IMR-90 (cell line): ENCODE results near the gene NEK8. TPM values are rescaled to one million over a fixed set of nuclear protein-coding genes. Genes with fewer than 3 reads are reported as not detected.
"Not testable (repeated sequence)": the region's sequence is repeated elsewhere in the genome, so short reads cannot be mapped to it uniquely, and the experiment has no call there.

ENCODE experiments used
- ATAC-seq: fragments of 200-7000 bp; cut with Tn5 transposase; 2 replicates; pipeline ENCODE4 v1.9.1; 2020; ENCODE audit warnings: low read depth, mild to moderate bottlenecking, moderate library complexity
- BruUV-seq: library from RNA; stranded (reverse); fragments of 400-500 nt; replicated peaks from 2 replicates; lab custom pipeline; 2021; lab: Mats Ljungman, UMichigan
- CTCF ChIA-PET: fragments of 300-600 bp; formaldehyde crosslinking; extraction: SDS; loops from one replicate; lab custom pipeline; 2021; ENCODE audit warnings: antibody characterized with exemption; lab: Yijun Ruan, JAX
- POLR2A ChIA-PET: fragments of 300-600 bp; sonication (Branson Sonifier 250); formaldehyde crosslinking; loops from one replicate; lab custom pipeline; 2022; ENCODE audit warnings: antibody characterized with exemption; ENCODE audit not compliant: unreplicated experiment; lab: Charles Lee
- DNase-seq: peaks from one replicate; pipeline ENCODE4 v3.0.0; 2013
- H2AFZ ChIP-seq: replicated peaks from 2 replicates; pipeline ENCODE3; 2013; ENCODE audit warnings: low read length, mild to moderate bottlenecking; ENCODE audit not compliant: poor library complexity
- H2AK5ac ChIP-seq: 2 replicates; pipeline ENCODE4 v1.6.1; 2013; ENCODE audit warnings: low read depth, low read length, inconsistent platforms
- H2AK9ac ChIP-seq: replicated peaks from 2 replicates; pipeline ENCODE3; 2013; ENCODE audit warnings: mild to moderate bottlenecking, low read depth, low read length, moderate library complexity; ENCODE audit not compliant: poor library complexity
- H2BK120ac ChIP-seq: 2 replicates; pipeline ENCODE4 v1.6.1; 2013; ENCODE audit warnings: low read depth, low read length, inconsistent platforms
- H2BK15ac ChIP-seq: 3 replicates; pipeline ENCODE4 v1.6.1; 2013; ENCODE audit warnings: low read depth, low read length, inconsistent platforms
- H2BK20ac ChIP-seq: 2 replicates; pipeline ENCODE4 v1.6.1; 2013; ENCODE audit warnings: low read depth, mild to moderate bottlenecking, inconsistent platforms, low read length, moderate library complexity
- H2BK5ac ChIP-seq: 2 replicates; pipeline ENCODE4 v1.6.1; 2013; ENCODE audit warnings: mild to moderate bottlenecking, low read depth, low read length, inconsistent platforms; ENCODE audit not compliant: poor library complexity, severe bottlenecking
- H3K14ac ChIP-seq: replicated peaks from 2 replicates; pipeline ENCODE4 v1.6.1; 2013; ENCODE audit warnings: low read depth, low read length, inconsistent platforms
- H3K18ac ChIP-seq: 2 replicates; pipeline ENCODE4 v1.6.1; 2013; ENCODE audit warnings: low read depth, low read length, control low read depth
- H3K23ac ChIP-seq: 2 replicates; pipeline ENCODE4 v1.6.1; 2013; ENCODE audit warnings: low read depth, low read length, inconsistent platforms
- H3K27ac ChIP-seq: 2 replicates; pipeline ENCODE4 v1.5.1; 2013; ENCODE audit warnings: mild to moderate bottlenecking, control low read depth, low read length; ENCODE audit not compliant: insufficient read depth
- H3K27me3 ChIP-seq: 2 replicates; pipeline ENCODE4 v1.6.1; 2013; ENCODE audit warnings: low read length; ENCODE audit not compliant: control insufficient read depth, insufficient read depth
- H3K36me3 ChIP-seq: 2 replicates; pipeline ENCODE4 v1.6.1; 2013; ENCODE audit warnings: low read length, mixed read lengths; ENCODE audit not compliant: control insufficient read depth, insufficient read depth
- H3K4ac ChIP-seq: 2 replicates; pipeline ENCODE4 v1.6.1; 2013; ENCODE audit warnings: low read depth, low read length, inconsistent platforms
- H3K4me1 ChIP-seq: 2 replicates; pipeline ENCODE4 v1.6.1; 2013; ENCODE audit warnings: low read length, mixed read lengths; ENCODE audit not compliant: control insufficient read depth, insufficient read depth
- H3K4me2 ChIP-seq: 2 replicates; pipeline ENCODE4 v1.6.1; 2013; ENCODE audit warnings: low read depth, mild to moderate bottlenecking, control low read depth, low read length, moderate library complexity
- H3K4me3 ChIP-seq: 2 replicates; pipeline ENCODE4 v1.5.1; 2013; ENCODE audit warnings: low read depth, mild to moderate bottlenecking, control low read depth, low read length, moderate library complexity; ENCODE audit not compliant: insufficient read depth
- H3K56ac ChIP-seq: 2 replicates; pipeline ENCODE4 v1.6.1; 2013; ENCODE audit warnings: low read length, inconsistent platforms; ENCODE audit not compliant: insufficient read depth; ENCODE audit errors: extremely low read depth
- H3K79me1 ChIP-seq, 2 experiments: 2 replicates each; pipeline ENCODE4 v1.6.1; 2013; ENCODE audit warnings: low read length in 2 of 2, inconsistent platforms in 1 of 2, low read depth in 1 of 2
- H3K9ac ChIP-seq: 2 replicates; pipeline ENCODE4 v1.6.1; 2013; ENCODE audit warnings: low read depth, low read length, control low read depth
- H3K9me1 ChIP-seq: 2 replicates; pipeline ENCODE4 v1.6.1; 2013; ENCODE audit warnings: low read length, inconsistent platforms; ENCODE audit not compliant: insufficient read depth
- H3K9me3 ChIP-seq: 2 replicates; pipeline ENCODE4 v1.6.1; 2013; ENCODE audit warnings: low read length; ENCODE audit not compliant: control insufficient read depth, insufficient read depth
- H4K20me1 ChIP-seq: 2 replicates; pipeline ENCODE4 v1.6.1; 2013; ENCODE audit warnings: low read length, inconsistent platforms; ENCODE audit not compliant: insufficient read depth
- H4K5ac ChIP-seq: 2 replicates; pipeline ENCODE4 v1.6.1; 2013; ENCODE audit warnings: mild to moderate bottlenecking, low read depth, low read length, control low read depth
- H4K8ac ChIP-seq, 2 experiments: 2 replicates each; pipeline ENCODE4 v1.6.1; 2013; ENCODE audit warnings: low read depth in 2 of 2, low read length in 2 of 2, control low read depth in 1 of 2, inconsistent platforms in 1 of 2
- H4K91ac ChIP-seq: 2 replicates; pipeline ENCODE4 v1.6.1; 2013; ENCODE audit warnings: low read depth, low read length, inconsistent platforms; ENCODE audit not compliant: insufficient read depth
- WGBS, 2 experiments: methylation state at CpG; one replicate each; pipeline versions ENCODE4 v1.1.5 to v1.1.7; 2013; ENCODE audit warnings: missing lambda C conversion rate in 2 of 2; ENCODE audit not compliant: insufficient read length in 1 of 2; ENCODE audit errors: extremely low coverage in 2 of 2; 5-methylcytosine and 5-hydroxymethylcytosine counted together
- dilution Hi-C: fragments of 300-500 bp; cut with HindIII; formaldehyde crosslinking; loops from one replicate; pipeline ENCODE4 v1.14.3; 2018; ENCODE audit warnings: low sequenced_read_pairs; ENCODE audit not compliant: unreplicated experiment
- in situ Hi-C: fragments of 300-500 bp; cut with MboI; formaldehyde crosslinking; loops from 3 replicates; pipeline ENCODE4 v1.14.3; 2019; ENCODE audit warnings: low sequenced_read_pairs, inconsistent platforms, mixed read lengths
- intact Hi-C: fragments of 100-400 bp; cut with micrococcal nuclease; formaldehyde crosslinking; loops from 2 replicates; pipeline ENCODE4 v1.10.0; 2022
- polyA plus RNA-seq, 3 experiments: library from polyadenylated mRNA; depleted of rRNA; stranded (reverse); fragments of >200 nt; gene quantifications; 2 replicates each; pipeline ENCODE4 v1.2.3, GENCODE V29; 2012; ENCODE audit warnings: low replicate concordance in 1 of 3
- total RNA-seq: library from RNA; depleted of rRNA; stranded (reverse); fragments of >200 nt; gene quantifications from 2 replicates; pipeline ENCODE4 v1.2.3, GENCODE V29; 2012

The NEK8 gene
- total and polyA plus RNA-seq, 2 of the 4 experiments (the other 2 are of a cell fraction) = 4.6 to 5.2 TPM

GRCh38 chr17:28735913-28736769, 7.6 kb downstream of the NEK8 start:
- H3K27me3 ChIP-seq, intact Hi-C loops, H2BK15ac ChIP-seq, H2AK9ac ChIP-seq, DNase-seq, H3K4me3 ChIP-seq, dilution Hi-C loops, H3K36me3 ChIP-seq, H2BK5ac ChIP-seq, H2AFZ ChIP-seq, H4K5ac ChIP-seq, H2BK120ac ChIP-seq, H4K8ac ChIP-seq, H3K4ac ChIP-seq, H3K23ac ChIP-seq, POLR2A ChIA-PET, H3K9ac ChIP-seq, H3K4me2 ChIP-seq, H3K79me1 ChIP-seq, H3K9me1 ChIP-seq, H4K20me1 ChIP-seq, BruUV-seq, ATAC-seq, H3K14ac ChIP-seq, H3K56ac ChIP-seq, H4K91ac ChIP-seq, H2AK5ac ChIP-seq, H3K18ac ChIP-seq, H2BK20ac ChIP-seq, H3K4me1 ChIP-seq, H3K9me3 ChIP-seq, H3K27ac ChIP-seq: not testable (repeated sequence)
- WGBS, 2 experiments = no CpG with 5 or more reads among the region's 8 CpGs
- in situ Hi-C loops = loop anchor here (10.0 kb wide), 1 partner anchor 369 kb away; no protein-coding TSS in a partner anchor
- CTCF ChIA-PET = interaction anchor here (1.5 kb wide), 1 partner anchor 9 kb away, joined by 5 read pairs; no protein-coding TSS in a partner anchor
